Liver (tissue), 9 donors: ENCODE measurements around the gene EIF4H. TPM values are rescaled to one million over a fixed set of nuclear protein-coding genes. Genes with fewer than 3 reads are reported as not detected.

Experiments
- DNase-seq: peaks from one replicate; pipeline ENCODE4 v3.0.0-alpha.2; 2017; ENCODE audit warnings: low spot score
- H3K27ac ChIP-seq, 2 donors: one replicate each; pipeline ENCODE4 v1.7.0; 2013; ENCODE audit warnings: inconsistent platforms in 2 of 2, low read length in 2 of 2, control low read depth in 1 of 2, low read depth in 1 of 2, mild to moderate bottlenecking in 1 of 2
- H3K27me3 ChIP-seq, 4 donors: one replicate each; pipeline versions ENCODE4 v1.6.1 to v1.7.0; 2013; ENCODE audit warnings: low read length in 3 of 4, inconsistent platforms in 1 of 4, mild to moderate bottlenecking in 1 of 4, moderate library complexity in 1 of 4; ENCODE audit not compliant: control insufficient read depth in 4 of 4, insufficient read depth in 4 of 4
- H3K36me3 ChIP-seq, 4 donors: one replicate each; pipeline versions ENCODE4 v1.6.1 to v1.7.0; 2013; ENCODE audit warnings: low read length in 3 of 4, mild to moderate bottlenecking in 3 of 4, low read depth in 1 of 4, moderate library complexity in 1 of 4; ENCODE audit not compliant: control insufficient read depth in 4 of 4, insufficient read depth in 3 of 4
- H3K4me1 ChIP-seq, 4 donors: one replicate each; pipeline versions ENCODE4 v1.6.1 to v1.7.0; 2013; ENCODE audit warnings: low read length in 3 of 4, mild to moderate bottlenecking in 3 of 4, moderate library complexity in 1 of 4; ENCODE audit not compliant: control insufficient read depth in 4 of 4, insufficient read depth in 4 of 4
- H3K4me3 ChIP-seq, 3 donors: one replicate each; pipeline versions ENCODE4 v1.6.1 to v1.7.0; 2013; ENCODE audit warnings: low read length in 3 of 3, control low read depth in 1 of 3, low read depth in 1 of 3, mild to moderate bottlenecking in 1 of 3
- H3K9ac ChIP-seq, 2 donors: one replicate each; pipeline ENCODE4 v1.7.0; 2013; ENCODE audit warnings: low read length in 2 of 2, mild to moderate bottlenecking in 2 of 2, moderate library complexity in 2 of 2, control low read depth in 1 of 2, low read depth in 1 of 2
- H3K9me3 ChIP-seq, 4 donors: one replicate each; pipeline versions ENCODE4 v1.6.1 to v1.7.0; 2013; ENCODE audit warnings: low read length in 3 of 4; ENCODE audit not compliant: control insufficient read depth in 4 of 4
- ATF3 ChIP-seq: IDR thresholded peaks from 2 replicates; pipeline ENCODE4 v1.6.1; 2016; ENCODE audit warnings: antibody characterized with exemption
- CTCF ChIP-seq: fragments of 150-350 bp; IDR thresholded peaks from 2 replicates; pipeline ENCODE4 v1.5.1; 2017; ENCODE audit warnings: improper control_type of control experiment, low read depth, low read length; ENCODE audit not compliant: missing input control
- EGR1 ChIP-seq, 2 donors: IDR thresholded peaks; 2 replicates each; pipeline ENCODE4 v1.6.1; 2016 to 2018; ENCODE audit warnings: antibody characterized with exemption in 2 of 2, low read depth in 2 of 2
- FOXA1 ChIP-seq: IDR thresholded peaks from 2 replicates; pipeline ENCODE4 v1.6.1; 2016; ENCODE audit warnings: antibody characterized with exemption
- FOXA2 ChIP-seq: IDR thresholded peaks from 2 replicates; pipeline ENCODE4 v1.6.1; 2016; ENCODE audit warnings: antibody characterized with exemption
- GABPA ChIP-seq, 2 donors: IDR thresholded peaks in 1 of 2; conservative IDR thresholded peaks in 1 of 2; 2 replicates each; pipeline ENCODE4 v1.6.1; 2016; ENCODE audit warnings: antibody characterized with exemption in 2 of 2, mild to moderate bottlenecking in 1 of 2, moderate library complexity in 1 of 2
- HNF4A ChIP-seq, 2 donors: conservative IDR thresholded peaks; 2 replicates each; pipeline ENCODE4 v1.6.1; 2016; ENCODE audit warnings: antibody characterized with exemption in 2 of 2, mild to moderate bottlenecking in 2 of 2
- HNF4G ChIP-seq: IDR thresholded peaks from 2 replicates; pipeline ENCODE4 v1.6.1; 2016; ENCODE audit warnings: antibody characterized with exemption
- JUND ChIP-seq, 2 donors: IDR thresholded peaks; 2 replicates each; pipeline ENCODE4 v1.6.1; 2016; ENCODE audit warnings: antibody characterized with exemption in 2 of 2
- NR2F2 ChIP-seq: IDR thresholded peaks from 2 replicates; pipeline ENCODE4 v1.6.1; 2016; ENCODE audit warnings: antibody characterized with exemption
- RAD21 ChIP-seq, 2 donors: IDR thresholded peaks; 2 replicates each; pipeline ENCODE4 v1.6.1; 2016; ENCODE audit warnings: antibody characterized with exemption in 2 of 2, mild to moderate bottlenecking in 2 of 2
- REST ChIP-seq: IDR thresholded peaks from 2 replicates; pipeline ENCODE4 v1.6.1; 2016; ENCODE audit warnings: antibody characterized with exemption, mild to moderate bottlenecking
- SP1 ChIP-seq: IDR thresholded peaks from 2 replicates; pipeline ENCODE4 v1.6.1; 2018; ENCODE audit warnings: antibody characterized with exemption, mild to moderate bottlenecking
- TAF1 ChIP-seq: conservative IDR thresholded peaks from 2 replicates; pipeline ENCODE4 v1.6.1; 2016; ENCODE audit warnings: antibody characterized with exemption, mild to moderate bottlenecking
- YY1 ChIP-seq: IDR thresholded peaks from 2 replicates; pipeline ENCODE4 v1.6.1; 2016; ENCODE audit warnings: antibody characterized with exemption, mild to moderate bottlenecking
- WGBS: extraction: QIAGEN DNeasy Blood & Tissue Kit; methylation state at CpG from one replicate; pipeline ENCODE4 v1.1.7; 2013; 5-methylcytosine and 5-hydroxymethylcytosine counted together
- polyA plus RNA-seq, 2 donors: library from polyadenylated mRNA; stranded (reverse) in 1 of 2; unstranded in 1 of 2; fragments of 200-250 nt in 1 of 2; fragments of >200 nt in 1 of 2; fragmentation: Nextera tagmentation in 1 of 2; extraction: Ambion mirVana in 1 of 2; gene quantifications; one replicate each; pipeline versions ENCODE4 v1.2.1 to v1.2.3, GENCODE V29; 2013 to 2015
- total RNA-seq, 2 donors: library from RNA; depleted of rRNA; stranded (reverse); fragments of >200 nt; gene quantifications; one replicate each; pipeline ENCODE4 v1.2.3, GENCODE V29; 2014
- TF ChIP-seq, protein P1 (sequence below): IDR thresholded peaks from 2 replicates; pipeline ENCODE4 v1.6.1; 2016; ENCODE audit warnings: antibody characterized with exemption
- TF ChIP-seq, protein P2 (sequence below): IDR thresholded peaks from 2 replicates; pipeline ENCODE4 v1.6.1; 2016; ENCODE audit warnings: antibody characterized with exemption
- donor health status: healthy.
- donor health status: healthy.
- donor health status: healthy.
- donor health status: healthy.
- donor health status: healthy.

Gene EIF4H
- total and polyA plus RNA-seq, 4 donors = 81.6 to 166 (median 152) TPM

DNA sequence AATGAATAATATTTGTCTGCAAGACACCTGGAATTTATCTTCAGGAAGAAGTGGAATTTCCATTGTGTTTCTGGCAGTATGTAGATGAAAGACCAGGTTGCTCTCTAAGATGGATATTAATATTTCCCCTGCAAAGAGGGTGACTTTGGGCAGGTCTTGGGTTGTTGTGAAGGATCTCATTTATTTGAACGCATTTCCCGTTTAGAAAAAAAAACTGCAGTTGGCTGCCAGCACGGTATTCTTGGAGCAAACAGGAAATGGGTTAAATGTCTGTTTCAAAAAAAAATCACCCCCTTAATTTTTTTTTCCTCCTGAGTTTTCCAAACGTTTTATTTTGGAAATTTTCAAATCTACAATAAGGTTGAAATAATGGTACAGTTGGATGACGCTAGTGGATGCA lies 11.5 kb downstream of the EIF4H start:
- H3K27me3 ChIP-seq = no peaks in the 10 kb centered on the region
- no peak for DNase-seq
- H3K9ac ChIP-seq = no peak overlapping the region
- 33% methylated on average over 5 of the region's 5 CpGs for WGBS
- no peaks in the 10 kb centered on the region for H3K9me3 ChIP-seq
- H3K4me3 ChIP-seq = no peak overlapping the region
- peaks cover 11 to 30% (median 21%) of the 10 kb centered on the region in 4 donors for H3K36me3 ChIP-seq
- no peak overlapping the region for H3K27ac ChIP-seq
- TF ChIP-seq TAF1 = no peak
- no peak for TF ChIP-seq SP1
- TF ChIP-seq ATF3 = no peak
- no peak for TF ChIP-seq FOXA1
- TF ChIP-seq GABPA (IDR thresholded peaks at IDR 0.05 in 1 of 2, conservative IDR thresholded peaks at IDR 0.05 in 1 of 2) = no peak
- TF ChIP-seq YY1 = no peak
- TF ChIP-seq, protein P1, sequence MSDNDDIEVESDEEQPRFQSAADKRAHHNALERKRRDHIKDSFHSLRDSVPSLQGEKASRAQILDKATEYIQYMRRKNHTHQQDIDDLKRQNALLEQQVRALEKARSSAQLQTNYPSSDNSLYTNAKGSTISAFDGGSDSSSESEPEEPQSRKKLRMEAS = no peak
- no peak for TF ChIP-seq RAD21 (IDR thresholded peaks at IDR 0.05)
- no peak for TF ChIP-seq NR2F2
- TF ChIP-seq, protein P2, sequence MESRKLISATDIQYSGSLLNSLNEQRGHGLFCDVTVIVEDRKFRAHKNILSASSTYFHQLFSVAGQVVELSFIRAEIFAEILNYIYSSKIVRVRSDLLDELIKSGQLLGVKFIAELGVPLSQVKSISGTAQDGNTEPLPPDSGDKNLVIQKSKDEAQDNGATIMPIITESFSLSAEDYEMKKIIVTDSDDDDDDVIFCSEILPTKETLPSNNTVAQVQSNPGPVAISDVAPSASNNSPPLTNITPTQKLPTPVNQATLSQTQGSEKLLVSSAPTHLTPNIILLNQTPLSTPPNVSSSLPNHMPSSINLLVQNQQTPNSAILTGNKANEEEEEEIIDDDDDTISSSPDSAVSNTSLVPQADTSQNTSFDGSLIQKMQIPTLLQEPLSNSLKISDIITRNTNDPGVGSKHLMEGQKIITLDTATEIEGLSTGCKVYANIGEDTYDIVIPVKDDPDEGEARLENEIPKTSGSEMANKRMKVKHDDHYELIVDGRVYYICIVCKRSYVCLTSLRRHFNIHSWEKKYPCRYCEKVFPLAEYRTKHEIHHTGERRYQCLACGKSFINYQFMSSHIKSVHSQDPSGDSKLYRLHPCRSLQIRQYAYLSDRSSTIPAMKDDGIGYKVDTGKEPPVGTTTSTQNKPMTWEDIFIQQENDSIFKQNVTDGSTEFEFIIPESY = no peak
- no peak for TF ChIP-seq EGR1 (IDR thresholded peaks at IDR 0.05; ENCODE audit: low read depth in 2 of 2)
- TF ChIP-seq JUND (IDR thresholded peaks at IDR 0.05) = no peak
- TF ChIP-seq CTCF = no peak
- TF ChIP-seq HNF4G = no peak
- H3K4me1 ChIP-seq = peaks cover 14 to 45% (median 31%) of the 10 kb centered on the region in 4 donors

GRCh38 chr7:74187915-74188675 lies 13.9 kb downstream of the EIF4H start:
- peak overlapping the region in 1 of 2 donors; percentile 20 for H3K9ac ChIP-seq
- no peak for DNase-seq
- H3K9me3 ChIP-seq = no peaks in the 10 kb centered on the region
- H3K27me3 ChIP-seq = no peaks in the 10 kb centered on the region
- peaks cover 6 to 25% (median 14%) of the 10 kb centered on the region in 4 donors for H3K4me1 ChIP-seq
- H3K36me3 ChIP-seq = peaks cover 20 to 50% (median 39%) of the 10 kb centered on the region in 4 donors
- H3K4me3 ChIP-seq = no peak overlapping the region
- WGBS = 74% methylated on average over 11 of the region's 11 CpGs
- H3K27ac ChIP-seq = no peak overlapping the region
- no peak for TF ChIP-seq FOXA1
- TF ChIP-seq TAF1 = no peak
- TF ChIP-seq NR2F2 = no peak
- TF ChIP-seq, protein P2 = no peak
- no peak for TF ChIP-seq REST
- TF ChIP-seq YY1 = no peak
- no peak for TF ChIP-seq HNF4G
- no peak for TF ChIP-seq HNF4A (conservative IDR thresholded peaks at IDR 0.05)
- TF ChIP-seq CTCF = no peak
- no peak for TF ChIP-seq JUND (IDR thresholded peaks at IDR 0.05)
- TF ChIP-seq FOXA2 = no peak
- TF ChIP-seq ATF3 = no peak
- TF ChIP-seq RAD21 (IDR thresholded peaks at IDR 0.05) = no peak
- TF ChIP-seq, protein P1 = no peak
